ENCODE results near the gene TCEANC.
"Not testable (repeated sequence)": the region's sequence is repeated elsewhere in the genome, so short reads cannot be mapped to it uniquely, and the experiment has no call there.

Gene TCEANC

DNA sequence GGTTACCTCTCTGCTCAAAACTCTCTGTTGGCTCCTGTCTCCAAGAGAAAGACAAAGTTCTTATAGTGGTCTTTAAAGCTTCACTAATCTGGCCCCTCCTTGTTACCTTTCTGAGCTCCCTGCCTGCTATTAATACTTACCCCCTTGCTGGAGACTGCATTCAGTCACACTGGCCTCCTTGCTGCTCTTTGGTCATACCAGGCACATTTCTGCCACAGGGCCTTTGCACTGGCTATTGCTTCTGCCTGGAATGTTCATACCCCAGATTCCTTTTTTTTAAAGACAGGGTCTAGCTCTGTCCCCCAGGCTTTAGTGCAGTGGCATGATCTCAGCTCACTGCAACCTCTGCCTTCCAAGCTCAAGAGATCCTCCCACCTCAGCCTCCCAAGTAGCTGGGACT lies 20.1 kb downstream of the TCEANC start:
- no peak for TF ChIP-seq CTCF (IDR thresholded peaks at IDR 0.05; ENCODE audit: control extremely low read depth, extremely low read depth, low read depth, missing control alignments)
- DNase-seq (ENCODE audit: extremely low spot score), result no peak
- CTCF ChIA-PET, result interaction anchor here (1.3 kb wide), 1 partner anchor 26 kb away, joined by 3 read pairs; no protein-coding TSS in a partner anchor
- POLR2A ChIA-PET, result no interaction called here

DNA sequence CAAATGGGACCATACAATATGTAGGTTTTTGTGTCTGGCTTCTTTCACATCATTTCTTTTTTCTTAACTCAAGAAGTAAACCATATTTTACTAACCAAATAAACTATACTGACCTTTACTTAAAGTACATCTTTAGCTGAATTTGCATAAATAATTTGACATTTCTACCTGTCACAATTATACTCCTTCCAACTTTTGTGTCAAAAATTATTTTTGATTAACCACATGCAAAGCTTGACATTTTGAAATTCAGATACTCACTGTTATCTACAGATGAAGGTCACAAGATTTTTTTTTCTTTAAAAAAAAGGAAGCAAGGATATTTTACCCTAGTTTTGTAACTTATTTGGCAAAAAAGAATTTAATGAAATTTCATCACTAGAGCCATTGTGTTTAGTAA lies 23.9 kb downstream of the TCEANC start:
- TF ChIP-seq CTCF (IDR thresholded peaks at IDR 0.05; ENCODE audit: control extremely low read depth, extremely low read depth, low read depth, missing control alignments), result no peak
- ChIA-PET CTCF (no interaction called here), POLR2A (no interaction called here)
- DNase-seq (ENCODE audit: extremely low spot score), result no peak

DNA sequence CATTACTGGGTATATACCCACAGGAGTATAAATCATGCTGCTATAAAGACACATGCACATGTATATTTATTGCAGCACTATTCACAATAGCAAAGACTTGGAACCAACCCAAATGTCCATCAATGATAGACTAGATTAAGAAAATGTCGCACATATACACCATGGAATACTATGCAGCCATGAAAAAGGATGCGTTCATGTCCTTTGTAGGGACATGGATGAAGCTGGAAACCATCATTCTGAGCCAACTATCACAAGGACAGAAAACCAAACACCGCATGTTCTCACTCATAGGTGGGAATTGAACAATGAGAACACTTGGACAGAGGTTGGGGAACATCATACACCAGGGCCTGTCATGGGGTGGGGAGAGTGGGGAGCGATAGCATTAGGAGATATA lies 26.8 kb downstream of the TCEANC start:
- DNase-seq (ENCODE audit: extremely low spot score); POLR2A ChIA-PET: not testable (repeated sequence)
- CTCF ChIA-PET, result interaction anchor here (1.2 kb wide), 1 partner anchor 17 kb away, joined by 3 read pairs; no protein-coding TSS in a partner anchor

DNA sequence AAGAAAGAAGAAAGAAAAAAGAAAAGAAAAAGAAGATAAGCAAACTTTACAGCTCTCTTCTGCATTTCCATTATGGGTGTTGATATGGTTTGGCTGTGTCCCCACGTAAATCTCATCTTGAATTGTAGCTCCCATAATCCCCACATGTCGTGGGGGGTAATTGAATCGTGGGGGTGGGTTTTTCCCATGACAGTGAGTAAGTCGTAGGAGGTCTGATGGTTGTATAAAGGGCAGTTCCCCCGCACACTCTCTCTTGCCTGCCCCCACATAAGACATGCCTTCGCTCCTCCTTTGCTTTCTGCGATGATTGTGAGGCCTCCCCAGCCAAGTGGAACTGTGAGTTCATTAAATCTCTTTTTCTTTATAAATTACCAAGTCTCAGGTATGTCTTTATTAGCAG lies 28.7 kb downstream of the TCEANC start:
- TF ChIP-seq CTCF (IDR thresholded peaks at IDR 0.05; ENCODE audit: control extremely low read depth, extremely low read depth, low read depth, missing control alignments), result no peak
- ChIA-PET CTCF (interaction anchor here (1.4 kb wide), 1 partner anchor 12 kb away, joined by 5 read pairs; no protein-coding TSS in a partner anchor), POLR2A (no interaction called here)
- no peak for DNase-seq (ENCODE audit: extremely low spot score)

- no peak for DNase-seq (ENCODE audit: extremely low spot score)
- POLR2A ChIA-PET, result no interaction called here
- CTCF ChIA-PET, result interaction anchor here (1.0 to 2.0 kb wide), 3 partner anchors 18 to 62 kb away, joined by 3 to 5 read pairs (median 3); partner anchors contain the start of genes OFD1 and TRAPPC2
- TF ChIP-seq CTCF (IDR thresholded peaks at IDR 0.05; ENCODE audit: control extremely low read depth, extremely low read depth, low read depth, missing control alignments), result no peak
Observed at GRCh38 chrX:13684361-13684760, 31.4 kb downstream of the TCEANC start.

GRCh38 chrX:13685126-13685763 lies 32.3 kb downstream of the TCEANC start:
- ChIA-PET CTCF (interaction anchor here (1.0 to 2.0 kb wide), 3 partner anchors 19 to 61 kb away, joined by 3 to 5 read pairs (median 3); partner anchors contain the start of genes OFD1 and TRAPPC2), POLR2A (interaction anchor here (0.7 kb wide), 1 partner anchor 16 kb away, joined by 3 read pairs; no protein-coding TSS in a partner anchor)
- no peak for TF ChIP-seq CTCF (IDR thresholded peaks at IDR 0.05; ENCODE audit: control extremely low read depth, extremely low read depth, low read depth, missing control alignments)
- no peak for DNase-seq (ENCODE audit: extremely low spot score)

DNA sequence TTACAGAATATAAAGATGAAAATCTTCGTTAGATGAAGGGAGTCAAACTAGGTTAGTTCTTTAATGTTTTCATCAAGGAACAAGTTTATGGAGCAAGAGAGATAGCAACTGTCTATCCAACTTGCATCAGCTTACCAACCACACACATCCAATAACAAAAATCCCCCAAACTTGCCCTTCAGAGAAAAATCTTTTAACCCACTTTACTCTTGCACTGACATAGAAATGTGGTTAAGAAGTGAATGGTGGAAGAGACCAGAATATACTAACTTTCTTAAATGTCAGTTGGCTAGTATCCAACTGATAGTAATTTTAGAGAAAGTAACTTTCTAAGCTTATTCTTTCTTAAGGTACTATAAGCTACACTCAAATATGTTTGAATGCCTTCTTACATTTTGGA lies 34.3 kb downstream of the TCEANC start:
- ChIA-PET POLR2A (no interaction called here), CTCF (interaction anchor here (2.2 kb wide), 1 partner anchor 17 kb away, joined by 7 read pairs; no protein-coding TSS in a partner anchor)
- no peak for TF ChIP-seq CTCF (IDR thresholded peaks at IDR 0.05; ENCODE audit: control extremely low read depth, extremely low read depth, low read depth, missing control alignments)
- no peak for DNase-seq (ENCODE audit: extremely low spot score)

All from GM10248 (cell line).